Sigmoid colon (tissue), 4 donors: Measurements from ENCODE around the gene EHBP1.

Experiments
- CTCF ChIP-seq, 4 experiments: fragments of 450-650 bp in 3 of 4; fragments of 200-600 bp in 1 of 4; IDR thresholded peaks; one replicate each; pipeline ENCODE4 v1.5.1; 2016 to 2019; ENCODE audit warnings: antibody characterized with exemption in 4 of 4, mild to moderate bottlenecking in 3 of 4, moderate library complexity in 2 of 4
- POLR2A ChIP-seq, 2 donors: fragments of 450-650 bp; IDR thresholded peaks; one replicate each; pipeline ENCODE4 v1.6.1; 2016; ENCODE audit warnings: antibody characterized with exemption in 2 of 2, mild to moderate bottlenecking in 2 of 2, moderate library complexity in 2 of 2
- POLR2AphosphoS5 ChIP-seq, 4 donors: sonication (generic); formaldehyde crosslinking; IDR thresholded peaks; one replicate each; pipeline ENCODE4 v1.6.1; 2017; ENCODE audit warnings: antibody characterized with exemption in 4 of 4

- TF ChIP-seq CTCF (IDR thresholded peaks at IDR 0.05) = no peak
- no peak for TF ChIP-seq POLR2A (IDR thresholded peaks at IDR 0.05)
- no peak for TF ChIP-seq POLR2AphosphoS5 (IDR thresholded peaks at IDR 0.05)
Measured at GRCh38 chr2:62822549-62822948, 117.0 kb downstream of the EHBP1 start.
